Renal cortex interstitium (tissue), 11 donors: ENCODE data around the gene CD81. TPM values are rescaled to one million over a fixed set of nuclear protein-coding genes. Genes with fewer than 3 reads are reported as not detected.

ENCODE experiments used
- DNase-seq, 11 donors: peaks; one replicate each; pipeline ENCODE4 v3.0.0-alpha.2; 2013; ENCODE audit warnings: low read depth in 9 of 11, low spot score in 4 of 11; ENCODE audit errors: extremely low read depth in 1 of 11
- polyA plus RNA-seq, 3 donors: library from polyadenylated mRNA; unstranded; fragments of 120-200 nt; gene quantifications; one replicate each; pipeline ENCODE4 v1.2.1, GENCODE V29; 2013; ENCODE audit not compliant: insufficient read length in 3 of 3

Gene CD81
- polyA plus RNA-seq, 3 donors = 528 to 587 (median 583) TPM

GRCh38 chr11:2409611-2410468 lies 32.7 kb downstream of the CD81 start:
- DNase-seq = peak in 10 of 11 donors; percentile 53 to 76 (median 66)

- no peak for DNase-seq
These were observed 33.5 kb downstream of the CD81 start for GRCh38 chr11:2410616-2411015.

- DNase-seq = no peak
These were observed 34.6 kb downstream of the CD81 start for GRCh38 chr11:2411446-2412305.

GRCh38 chr11:2412323-2412722 lies 35.2 kb downstream of the CD81 start:
- no peak for DNase-seq

GRCh38 chr11:2413742-2414579 lies 36.9 kb downstream of the CD81 start:
- DNase-seq = no peak

- no peak for DNase-seq
These were observed 37.5 kb downstream of the CD81 start for GRCh38 chr11:2414616-2415015.

- DNase-seq = no peak
These were observed 38.1 kb downstream of the CD81 start for GRCh38 chr11:2415171-2415570.

GRCh38 chr11:2415601-2416380 lies 38.7 kb downstream of the CD81 start:
- no peak for DNase-seq

GRCh38 chr11:2416765-2417164 lies 39.7 kb downstream of the CD81 start:
- DNase-seq = no peak

GRCh38 chr11:2417856-2418692 lies 41.0 kb downstream of the CD81 start:
- DNase-seq = no peak

- no peak for DNase-seq
These were observed 41.7 kb downstream of the CD81 start for GRCh38 chr11:2418693-2419360.

- peak; percentile 62 to 88 (median 77) for DNase-seq
These were observed 42.8 kb downstream of the CD81 start for GRCh38 chr11:2419638-2420501.

- peak in 10 of 11 donors; percentile 63 to 81 (median 75) for DNase-seq
These were observed 43.6 kb downstream of the CD81 start for GRCh38 chr11:2420502-2421225.

- DNase-seq = no peak
These were observed 44.3 kb downstream of the CD81 start for GRCh38 chr11:2421226-2421994.

GRCh38 chr11:2421996-2422395 lies 44.9 kb downstream of the CD81 start:
- DNase-seq = no peak
